Body of pancreas (tissue), 4 donors: Measurements from ENCODE around the gene PHYKPL.

Source experiments
- CTCF ChIP-seq, 7 experiments: fragments of 450-650 bp in 4 of 7; fragments of 200-600 bp in 3 of 7; sonication (generic) in 3 of 7; IDR thresholded peaks; one replicate each; pipeline ENCODE4 v1.5.1; 2016 to 2019; ENCODE audit warnings: antibody characterized with exemption in 7 of 7
- POLR2A ChIP-seq, 3 donors: fragments of 450-650 bp; IDR thresholded peaks; one replicate each; pipeline ENCODE4 v1.6.1; 2016; ENCODE audit warnings: antibody characterized with exemption in 3 of 3, mild to moderate bottlenecking in 2 of 3

DNA sequence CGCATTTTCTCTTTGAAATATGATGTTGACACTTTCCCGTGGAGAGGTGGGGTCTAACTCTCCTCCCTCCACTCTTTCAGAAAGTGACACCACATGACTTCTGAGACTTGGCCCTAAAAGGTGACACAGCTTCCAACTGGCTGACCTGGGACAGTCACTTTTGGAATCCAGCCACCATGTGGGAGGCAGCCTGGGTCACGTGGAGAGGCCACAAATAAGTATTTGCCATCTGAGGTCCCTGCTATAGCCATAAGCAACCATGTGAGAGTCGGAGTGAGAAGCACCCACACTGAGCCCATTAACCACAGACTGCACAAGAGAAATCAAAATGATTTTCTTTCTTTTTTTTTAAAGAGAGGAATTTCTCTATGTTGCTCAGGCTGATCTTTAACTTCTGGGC is 4.1 kb upstream of the PHYKPL start:
- TF ChIP-seq CTCF (IDR thresholded peaks at IDR 0.05) = no peak
- TF ChIP-seq POLR2A (IDR thresholded peaks at IDR 0.05) = peak in 1 of 3 donors; percentile 9
